ENCODE results near the gene ALG9. TPM values are rescaled to one million over a fixed set of nuclear protein-coding genes. Genes with fewer than 3 reads are reported as not detected.

The ALG9 gene
- polyA plus RNA-seq, 2 of the 4 experiments (the other 2 are of a cell fraction) = 15.3 to 33.3 TPM

DNA sequence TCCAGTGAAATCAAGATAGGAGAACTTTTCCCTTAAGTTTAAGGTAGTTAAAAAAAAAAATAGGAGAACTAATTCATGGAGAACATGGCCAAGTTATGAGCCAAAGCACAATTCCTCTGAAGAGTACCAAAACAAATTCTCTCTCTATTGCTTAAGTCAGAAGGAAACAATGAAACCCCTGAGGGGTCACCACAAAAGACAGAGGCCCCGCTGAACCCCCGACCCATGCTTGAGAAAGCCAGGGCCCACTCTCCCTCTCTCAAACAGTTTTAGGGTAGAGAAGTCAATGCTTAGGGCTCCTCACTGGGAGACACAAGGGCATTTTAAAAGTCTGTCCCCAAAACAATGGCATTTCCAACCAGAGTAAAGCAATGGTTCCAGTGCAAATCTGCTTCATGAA, 132.1 kb downstream of the ALG9 start:
- H3K9me3 ChIP-seq = no peaks in the 10 kb centered on the region
- peaks cover 19% of the 10 kb centered on the region for H3K4me1 ChIP-seq
- POLR2A ChIA-PET = no interaction called here
- CTCF ChIA-PET = no interaction called here
- WGBS (ENCODE audit: missing lambda C conversion rate) = 96% methylated on average over 2 of the region's 2 CpGs
- H3K4me3 ChIP-seq = no peak overlapping the region
- H3K4me2 ChIP-seq = no peak overlapping the region
- no peak overlapping the region for H3K27ac ChIP-seq
- FAIRE-seq (no peak), DNase-seq (ENCODE audit: low read depth in 1 of 2, low spot score in 1 of 2) (no peak), ATAC-seq (no peak)
- TF ChIP-seq FOSL2 (IDR thresholded peaks at IDR 0.05) = no peak
- TF ChIP-seq FOSL2 (CRISPR knock-in tag; IDR thresholded peaks at IDR 0.05) = no peak
- TF ChIP-seq CHD2 (IDR thresholded peaks at IDR 0.05; ENCODE audit: low read length, partially characterized antibody) = no peak

- TF ChIP-seq HDAC2 (IDR thresholded peaks at IDR 0.05) (no peak), RFX5 (IDR thresholded peaks at IDR 0.05) (no peak), GATA3 (IDR thresholded peaks at IDR 0.05; ENCODE audit: borderline replicate concordance) (no peak), FOSB (CRISPR knock-in tag; IDR thresholded peaks at IDR 0.05) (no peak), NR3C1 (IDR thresholded peaks at IDR 0.05) (no peak), HES2 (IDR thresholded peaks at IDR 0.05) (no peak), POLR2AphosphoS2 (conservative IDR thresholded peaks at IDR 0.05; ENCODE audit: low read length) (no peak), BHLHE40 (IDR thresholded peaks at IDR 0.05; ENCODE audit: low read depth, low read length) (no peak), FOSL2 (IDR thresholded peaks at IDR 0.05) (no peak), FOSL2 (CRISPR knock-in tag; IDR thresholded peaks at IDR 0.05) (no peak), REST (IDR thresholded peaks at IDR 0.05) (no peak), HEYL (CRISPR knock-in tag; IDR thresholded peaks at IDR 0.05) (no peak), RNF2 (IDR thresholded peaks at IDR 0.05; ENCODE audit: borderline replicate concordance, low read depth) (no peak), CTCF (IDR thresholded peaks at IDR 0.05) (no peak), RCOR1 (IDR thresholded peaks at IDR 0.05; ENCODE audit: low read depth, low read length) (no peak), CHD4 (IDR thresholded peaks at IDR 0.05; ENCODE audit: borderline replicate concordance) (no peak)
- TF ChIP-seq, protein P1, sequence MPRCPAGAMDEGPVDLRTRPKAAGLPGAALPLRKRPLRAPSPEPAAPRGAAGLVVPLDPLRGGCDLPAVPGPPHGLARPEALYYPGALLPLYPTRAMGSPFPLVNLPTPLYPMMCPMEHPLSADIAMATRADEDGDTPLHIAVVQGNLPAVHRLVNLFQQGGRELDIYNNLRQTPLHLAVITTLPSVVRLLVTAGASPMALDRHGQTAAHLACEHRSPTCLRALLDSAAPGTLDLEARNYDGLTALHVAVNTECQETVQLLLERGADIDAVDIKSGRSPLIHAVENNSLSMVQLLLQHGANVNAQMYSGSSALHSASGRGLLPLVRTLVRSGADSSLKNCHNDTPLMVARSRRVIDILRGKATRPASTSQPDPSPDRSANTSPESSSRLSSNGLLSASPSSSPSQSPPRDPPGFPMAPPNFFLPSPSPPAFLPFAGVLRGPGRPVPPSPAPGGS (IDR thresholded peaks at IDR 0.05) = no peak
- H3K4me3 ChIP-seq = no peak overlapping the region
- ChIA-PET CTCF (no interaction called here), POLR2A (interaction anchor here (1.1 kb wide), 1 partner anchor 9 kb away, joined by 3 read pairs; no protein-coding TSS in a partner anchor)
- no peak overlapping the region for H3K27ac ChIP-seq
- ATAC-seq = no peak
- FAIRE-seq = no peak
- H3K4me1 ChIP-seq = peaks cover 28% of the 10 kb centered on the region
- 93% methylated on average over 13 of the region's 14 CpGs for WGBS (ENCODE audit: missing lambda C conversion rate)
- no peak overlapping the region for H3K4me2 ChIP-seq
- no peaks in the 10 kb centered on the region for H3K9me3 ChIP-seq
- no peak for DNase-seq (ENCODE audit: low read depth in 1 of 2, low spot score in 1 of 2)
These were observed 133.8 kb downstream of the ALG9 start for GRCh38 chr11:111737444-111738210.
